ENCODE data around the gene ZNF236.
"Not testable (repeated sequence)": the region's sequence is repeated elsewhere in the genome, so short reads cannot be mapped to it uniquely, and the experiment has no call there.

The ZNF236 gene

DNA sequence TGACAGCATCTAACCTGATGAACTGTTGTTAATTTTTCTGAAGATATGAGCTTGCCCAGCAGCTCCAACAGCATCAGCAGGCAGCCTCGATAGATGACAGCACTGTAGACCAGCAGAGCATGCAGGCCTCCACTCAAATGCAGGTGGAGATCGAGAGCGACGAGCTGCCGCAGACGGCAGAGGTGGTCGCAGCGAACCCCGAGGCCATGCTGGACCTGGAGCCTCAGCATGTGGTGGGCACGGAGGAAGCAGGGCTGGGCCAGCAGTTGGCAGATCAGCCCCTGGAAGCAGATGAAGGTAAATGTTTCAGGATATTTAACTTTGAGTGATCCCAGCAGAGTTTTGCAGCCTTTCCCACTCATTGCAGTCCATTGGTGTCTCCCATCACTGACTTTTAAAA lies 85.9 kb downstream of the ZNF236 start:
- no peak for DNase-seq (ENCODE audit: low spot score)

- DNase-seq (ENCODE audit: low spot score): no peak
Measured at GRCh38 chr18:76909439-76909838, 87.1 kb downstream of the ZNF236 start.

GRCh38 chr18:76911440-76911839 lies 89.1 kb downstream of the ZNF236 start:
- no peak for DNase-seq (ENCODE audit: low spot score)

- DNase-seq (ENCODE audit: low spot score): no peak
Measured at GRCh38 chr18:76913583-76913982, 91.2 kb downstream of the ZNF236 start.

DNA sequence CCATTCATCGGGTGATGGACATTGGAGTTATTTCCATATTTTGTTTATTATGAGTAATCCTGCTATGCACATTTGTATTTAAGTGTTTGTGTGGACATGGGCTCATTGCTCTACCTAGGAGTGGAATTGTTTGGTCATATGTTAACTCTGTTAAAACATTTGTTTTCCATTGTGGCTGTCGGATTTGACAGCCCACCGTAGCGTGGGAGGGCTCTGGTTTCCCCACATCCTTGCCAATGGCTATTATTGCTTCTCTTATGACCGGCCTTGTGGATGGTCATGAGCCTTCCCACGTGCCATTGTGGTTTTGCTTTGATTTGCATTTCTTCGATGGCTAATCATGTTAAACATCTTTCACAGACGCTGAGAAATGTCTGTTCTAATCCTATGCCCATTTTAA lies 92.0 kb downstream of the ZNF236 start:
- DNase-seq (ENCODE audit: low spot score): no peak

GRCh38 chr18:76914796-76915195 lies 92.4 kb downstream of the ZNF236 start:
- DNase-seq (ENCODE audit: low spot score): no peak

DNA sequence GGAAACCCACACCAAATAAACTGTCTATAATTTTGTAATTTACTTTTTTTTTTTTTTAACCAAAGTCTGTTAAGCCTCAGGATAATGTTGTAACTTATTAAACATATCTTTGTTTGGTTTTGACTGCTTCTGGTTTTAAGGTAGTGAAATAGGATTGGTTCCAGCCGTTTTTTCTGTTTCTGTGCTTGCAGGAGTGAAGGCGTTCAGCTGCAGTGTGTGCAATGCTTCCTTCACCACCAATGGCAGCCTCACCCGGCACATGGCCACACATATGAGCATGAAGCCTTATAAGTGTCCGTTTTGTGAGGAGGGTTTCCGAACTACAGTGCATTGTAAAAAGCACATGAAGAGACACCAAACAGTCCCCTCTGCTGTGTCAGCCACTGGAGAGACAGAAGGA lies 93.1 kb downstream of the ZNF236 start:
- DNase-seq (ENCODE audit: low spot score): no peak

- no peak for DNase-seq (ENCODE audit: low spot score)
Measured at GRCh38 chr18:76920974-76921373, 98.6 kb downstream of the ZNF236 start.

- DNase-seq (ENCODE audit: low spot score): peak; percentile 87
Measured at GRCh38 chr18:76922107-76922506, 99.8 kb downstream of the ZNF236 start.

DNA sequence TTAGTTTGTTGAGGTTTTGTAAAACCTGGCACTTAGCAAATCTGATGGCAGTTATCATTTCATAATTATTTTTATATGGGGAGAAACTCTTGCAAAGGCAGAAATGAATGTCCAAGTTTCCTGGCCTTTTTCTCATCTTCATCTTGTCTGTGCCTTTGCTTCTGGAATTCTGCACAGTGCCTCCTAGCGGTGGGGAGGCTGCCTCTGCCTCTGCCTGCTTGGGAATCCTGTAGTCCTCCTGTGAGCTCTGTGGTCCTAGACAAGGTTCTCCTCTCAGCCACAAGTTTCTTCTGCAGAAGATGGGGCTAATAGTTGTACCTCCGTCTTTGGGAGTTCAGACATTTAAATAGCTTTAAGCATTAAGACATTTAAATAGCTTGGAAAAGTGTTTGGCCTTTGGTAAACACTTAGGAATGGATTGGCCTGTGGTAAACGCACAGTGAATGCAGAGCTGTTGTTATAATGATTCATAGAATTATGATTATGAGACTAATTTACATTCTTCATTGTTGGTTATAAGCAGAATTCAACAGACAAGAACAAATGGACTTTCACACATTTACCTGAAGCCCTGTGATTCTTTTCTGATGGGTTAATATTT lies 101.2 kb downstream of the ZNF236 start:
- DNase-seq (ENCODE audit: low spot score): peak; percentile 66

GRCh38 chr18:76925501-76925900 lies 103.1 kb downstream of the ZNF236 start:
- DNase-seq (ENCODE audit: low spot score): no peak

DNA sequence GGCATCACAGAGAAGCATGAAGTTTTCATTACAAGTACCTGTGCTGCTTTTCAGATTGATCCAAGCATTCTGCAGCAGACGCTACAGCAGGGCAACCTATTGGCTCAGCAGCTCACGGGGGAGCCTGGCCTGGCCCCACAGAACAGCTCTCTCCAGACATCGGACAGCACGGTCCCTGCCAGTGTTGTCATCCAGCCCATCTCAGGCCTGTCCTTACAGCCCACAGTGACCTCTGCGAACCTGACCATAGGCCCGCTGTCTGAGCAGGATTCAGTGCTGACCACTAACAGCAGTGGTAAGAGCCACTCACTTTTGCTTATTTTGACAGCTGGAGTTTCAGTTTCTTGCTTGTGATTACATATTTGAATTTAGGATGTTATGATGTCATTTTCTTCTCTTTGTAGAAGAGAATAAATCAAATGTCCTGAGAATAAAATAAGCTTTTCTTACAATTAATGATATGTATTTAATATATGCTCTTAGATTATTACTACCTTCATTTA lies 104.9 kb downstream of the ZNF236 start:
- DNase-seq (ENCODE audit: low spot score): no peak

- no peak for DNase-seq (ENCODE audit: low spot score)
Measured at GRCh38 chr18:76928179-76928868, 106.0 kb downstream of the ZNF236 start.

GRCh38 chr18:76931171-76931570 lies 108.8 kb downstream of the ZNF236 start:
- DNase-seq (ENCODE audit: low spot score): peak; percentile 59

- no peak for DNase-seq (ENCODE audit: low spot score)
Measured at GRCh38 chr18:76932026-76932819, 109.9 kb downstream of the ZNF236 start.

GRCh38 chr18:76935722-76936337 lies 113.5 kb downstream of the ZNF236 start:
- no peak for DNase-seq (ENCODE audit: low spot score)

- no peak for DNase-seq (ENCODE audit: low spot score)
Measured at GRCh38 chr18:76936877-76937276, 114.5 kb downstream of the ZNF236 start.

DNA sequence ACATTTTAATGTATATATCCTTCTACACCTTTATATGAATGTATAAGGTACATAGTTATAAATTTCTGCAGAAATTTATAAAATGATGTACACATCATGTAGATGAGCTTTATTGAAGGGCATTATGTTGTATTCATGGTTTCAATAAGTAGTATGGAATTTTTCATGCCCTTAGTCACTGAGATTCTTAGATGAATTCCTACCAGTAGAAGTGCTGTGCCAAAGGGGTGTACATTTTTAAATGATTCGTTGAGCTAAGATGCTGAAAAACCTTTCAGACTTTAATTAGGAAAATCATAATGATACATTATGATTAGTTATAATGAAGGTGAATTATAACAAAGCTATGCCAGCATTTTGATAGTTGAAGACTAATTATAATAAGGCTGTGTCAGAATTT lies 115.2 kb downstream of the ZNF236 start:
- no peak for DNase-seq (ENCODE audit: low spot score)

- no peak for DNase-seq (ENCODE audit: low spot score)
Measured at GRCh38 chr18:76938619-76939018, 116.3 kb downstream of the ZNF236 start.

- no peak for DNase-seq (ENCODE audit: low spot score)
Measured at GRCh38 chr18:76941284-76941683, 118.9 kb downstream of the ZNF236 start.

DNA sequence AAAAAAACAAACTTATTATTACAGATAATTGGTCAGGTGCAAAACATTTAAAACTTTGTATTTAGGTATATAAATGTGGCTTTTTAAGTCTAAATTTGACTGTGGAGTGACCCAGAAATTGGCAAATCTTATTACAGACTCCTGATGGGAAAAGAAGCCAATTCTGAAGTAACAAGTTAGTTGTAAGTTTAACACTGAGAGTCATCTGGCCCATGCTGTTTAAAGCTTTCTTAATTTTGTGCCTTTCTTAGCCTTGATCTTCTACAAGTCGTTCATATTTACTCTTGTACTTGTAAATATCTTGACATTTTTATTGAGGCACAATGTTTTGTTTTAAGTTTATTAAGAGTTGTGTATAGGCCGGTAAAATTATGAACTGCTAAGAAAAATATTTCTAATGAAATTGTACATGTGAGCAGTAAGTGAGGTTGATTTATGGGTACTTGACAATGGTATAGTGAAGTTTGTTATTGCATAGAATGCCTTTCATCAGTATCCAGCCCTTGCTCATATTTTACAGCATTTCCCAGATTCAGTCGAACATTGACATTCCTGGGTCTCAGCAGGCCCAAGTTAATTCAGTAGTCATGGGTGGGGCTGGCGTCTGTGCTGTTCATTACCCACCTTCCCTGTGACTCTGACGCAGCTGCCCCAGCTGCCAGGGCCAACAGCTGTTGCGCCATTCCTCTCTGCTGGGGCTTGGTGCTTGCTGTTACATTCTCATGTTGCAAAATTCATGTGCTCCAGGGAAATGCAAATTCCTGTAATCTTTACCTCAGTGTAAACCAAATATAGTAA lies 121.4 kb downstream of the ZNF236 start:
- DNase-seq (ENCODE audit: low spot score): no peak

DNA sequence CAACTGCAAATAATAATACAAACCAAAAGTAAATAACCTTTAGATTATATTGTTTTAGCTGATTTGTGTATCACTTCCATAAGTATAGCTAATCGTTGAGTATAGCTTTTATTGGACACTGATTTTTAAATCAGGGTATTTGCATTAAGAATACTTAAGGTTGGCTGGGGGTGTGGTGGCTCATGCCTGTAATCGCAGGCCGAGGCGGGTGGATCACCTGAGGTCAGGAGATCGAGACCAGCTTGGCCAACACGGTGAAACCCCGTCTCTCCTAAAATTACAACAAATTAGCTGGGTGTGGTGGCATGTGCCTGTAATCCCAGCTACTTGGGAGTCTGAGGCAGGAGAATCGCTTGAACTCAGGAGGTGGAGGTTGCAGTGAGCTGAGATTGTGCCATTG lies 122.0 kb downstream of the ZNF236 start:
- DNase-seq (ENCODE audit: low spot score): not testable (repeated sequence)
